Measurements from ENCODE around the gene TMEM79.
A peak's percentile ranks its signal among the peaks of the same experiment; 100 is the strongest.

Gene TMEM79

DNA sequence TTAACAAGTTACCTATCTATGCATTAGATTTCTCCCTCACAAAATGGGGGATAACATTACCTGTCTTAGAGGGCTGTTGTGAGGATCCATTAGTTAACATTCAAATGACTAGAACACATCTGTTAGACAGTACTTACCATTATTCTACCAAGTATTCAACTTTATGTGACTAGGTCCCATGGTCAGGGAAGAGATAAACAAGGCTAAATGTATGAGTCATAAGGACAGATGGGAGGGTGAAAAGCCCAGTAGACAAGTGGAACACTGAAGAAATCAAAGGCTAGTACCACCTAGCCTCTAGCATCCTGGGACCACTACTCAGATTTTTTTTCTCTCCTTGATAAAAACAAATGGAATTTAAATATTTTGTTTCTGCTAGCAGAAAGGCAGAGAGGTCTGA is 24.0 kb downstream of the TMEM79 start:
- H3K27ac ChIP-seq (ENCODE audit: low read length) = no peak overlapping the region
- no peak overlapping the region for H2AFZ ChIP-seq (ENCODE audit: low read depth, low read length)
- no peak overlapping the region for H3K9ac ChIP-seq (ENCODE audit: low read length)
- no peak for TF ChIP-seq EZH2phosphoT487 (IDR thresholded peaks at IDR 0.05; ENCODE audit: low read depth)
- TF ChIP-seq, protein P1, sequence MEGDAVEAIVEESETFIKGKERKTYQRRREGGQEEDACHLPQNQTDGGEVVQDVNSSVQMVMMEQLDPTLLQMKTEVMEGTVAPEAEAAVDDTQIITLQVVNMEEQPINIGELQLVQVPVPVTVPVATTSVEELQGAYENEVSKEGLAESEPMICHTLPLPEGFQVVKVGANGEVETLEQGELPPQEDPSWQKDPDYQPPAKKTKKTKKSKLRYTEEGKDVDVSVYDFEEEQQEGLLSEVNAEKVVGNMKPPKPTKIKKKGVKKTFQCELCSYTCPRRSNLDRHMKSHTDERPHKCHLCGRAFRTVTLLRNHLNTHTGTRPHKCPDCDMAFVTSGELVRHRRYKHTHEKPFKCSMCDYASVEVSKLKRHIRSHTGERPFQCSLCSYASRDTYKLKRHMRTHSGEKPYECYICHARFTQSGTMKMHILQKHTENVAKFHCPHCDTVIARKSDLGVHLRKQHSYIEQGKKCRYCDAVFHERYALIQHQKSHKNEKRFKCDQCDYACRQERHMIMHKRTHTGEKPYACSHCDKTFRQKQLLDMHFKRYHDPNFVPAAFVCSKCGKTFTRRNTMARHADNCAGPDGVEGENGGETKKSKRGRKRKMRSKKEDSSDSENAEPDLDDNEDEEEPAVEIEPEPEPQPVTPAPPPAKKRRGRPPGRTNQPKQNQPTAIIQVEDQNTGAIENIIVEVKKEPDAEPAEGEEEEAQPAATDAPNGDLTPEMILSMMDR (IDR thresholded peaks at IDR 0.05; ENCODE audit: low read depth, low read length) = no peak
- no peaks in the 10 kb centered on the region for H3K9me3 ChIP-seq (ENCODE audit: insufficient read depth, low read length)
- no peaks in the 10 kb centered on the region for H3K4me1 ChIP-seq (ENCODE audit: low read length)
- no peaks in the 10 kb centered on the region for H4K20me1 ChIP-seq (ENCODE audit: insufficient read depth, low read length)
- no peak overlapping the region for H3K4me3 ChIP-seq (ENCODE audit: low read length)
- H3K27me3 ChIP-seq (ENCODE audit: low read depth, low read length) = no peaks in the 10 kb centered on the region
- peaks cover 52% of the 10 kb centered on the region for H3K36me3 ChIP-seq (replicated peaks; ENCODE audit: low read depth, low read length)
- H3K4me2 ChIP-seq (ENCODE audit: low read length) = no peak overlapping the region
- H3K79me2 ChIP-seq (ENCODE audit: low read length) = no peaks in the 10 kb centered on the region

DNA sequence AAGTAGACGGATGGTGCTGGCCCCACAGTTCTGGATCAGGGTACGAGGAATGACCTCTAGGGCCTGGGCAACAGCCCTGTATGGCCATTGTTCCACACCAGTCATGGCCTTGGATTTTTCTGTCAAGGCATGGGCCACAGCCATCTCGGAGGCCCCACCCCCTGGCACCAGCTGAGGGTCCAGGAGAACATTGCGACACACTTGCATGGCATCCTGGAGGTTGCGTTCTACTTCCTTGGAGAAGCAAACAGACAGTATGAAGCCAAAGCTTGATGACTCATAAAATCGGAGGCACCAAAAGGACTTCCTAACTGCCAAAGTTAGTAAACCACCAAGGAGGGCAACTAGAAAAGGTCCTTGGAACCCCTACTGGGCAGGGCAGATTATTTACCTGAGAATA is 26.8 kb downstream of the TMEM79 start:
- Histone ChIP-seq H4K20me1 (ENCODE audit: insufficient read depth, low read length) (no peaks in the 10 kb centered on the region), H3K36me3 (replicated peaks; ENCODE audit: low read depth, low read length) (peaks cover 62% of the 10 kb centered on the region), H3K4me1 (ENCODE audit: low read length) (no peaks in the 10 kb centered on the region), H3K27me3 (ENCODE audit: low read depth, low read length) (no peaks in the 10 kb centered on the region), H3K4me3 (ENCODE audit: low read length) (no peak overlapping the region), H3K4me2 (ENCODE audit: low read length) (no peak overlapping the region), H3K9me3 (ENCODE audit: insufficient read depth, low read length) (no peaks in the 10 kb centered on the region), H2AFZ (ENCODE audit: low read depth, low read length) (no peak overlapping the region), H3K27ac (ENCODE audit: low read length) (no peak overlapping the region), H3K79me2 (ENCODE audit: low read length) (no peaks in the 10 kb centered on the region), H3K9ac (ENCODE audit: low read length) (no peak overlapping the region)
- no peak for TF ChIP-seq EZH2phosphoT487 (IDR thresholded peaks at IDR 0.05; ENCODE audit: low read depth)
- TF ChIP-seq, protein P1 (IDR thresholded peaks at IDR 0.05; ENCODE audit: low read depth, low read length) = no peak

DNA sequence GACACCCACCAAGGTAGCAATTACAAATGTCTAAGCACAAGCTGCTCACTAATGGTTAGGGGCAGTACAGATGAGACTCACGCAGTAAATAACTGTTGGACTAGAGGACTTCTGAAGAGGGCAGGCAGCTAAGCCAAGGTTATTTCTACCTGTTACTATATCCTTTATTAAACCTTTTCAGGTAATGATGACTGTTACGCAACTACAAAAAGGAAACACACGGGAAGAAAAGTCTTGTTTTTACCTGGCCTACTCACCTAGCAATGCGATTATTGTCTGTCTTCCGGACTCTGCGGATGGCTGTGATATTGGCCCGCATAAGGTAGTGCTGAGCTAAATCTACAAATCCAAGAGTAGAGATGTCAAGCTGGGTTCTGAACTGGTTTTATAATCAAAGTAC is 32.8 kb downstream of the TMEM79 start:
- H4K20me1 ChIP-seq (ENCODE audit: insufficient read depth, low read length) = no peaks in the 10 kb centered on the region
- no peaks in the 10 kb centered on the region for H3K79me2 ChIP-seq (ENCODE audit: low read length)
- no peaks in the 10 kb centered on the region for H3K4me1 ChIP-seq (ENCODE audit: low read length)
- TF ChIP-seq, protein P1 (IDR thresholded peaks at IDR 0.05; ENCODE audit: low read depth, low read length) = no peak
- no peak for TF ChIP-seq EZH2phosphoT487 (IDR thresholded peaks at IDR 0.05; ENCODE audit: low read depth)
- no peak overlapping the region for H3K9ac ChIP-seq (ENCODE audit: low read length)
- peaks cover 80% of the 10 kb centered on the region for H3K36me3 ChIP-seq (replicated peaks; ENCODE audit: low read depth, low read length)
- no peak overlapping the region for H2AFZ ChIP-seq (ENCODE audit: low read depth, low read length)
- H3K27ac ChIP-seq (ENCODE audit: low read length) = no peak overlapping the region
- H3K27me3 ChIP-seq (ENCODE audit: low read depth, low read length) = no peaks in the 10 kb centered on the region
- H3K9me3 ChIP-seq (ENCODE audit: insufficient read depth, low read length) = no peaks in the 10 kb centered on the region
- no peak overlapping the region for H3K4me3 ChIP-seq (ENCODE audit: low read length)
- H3K4me2 ChIP-seq (ENCODE audit: low read length) = no peak overlapping the region

DNA sequence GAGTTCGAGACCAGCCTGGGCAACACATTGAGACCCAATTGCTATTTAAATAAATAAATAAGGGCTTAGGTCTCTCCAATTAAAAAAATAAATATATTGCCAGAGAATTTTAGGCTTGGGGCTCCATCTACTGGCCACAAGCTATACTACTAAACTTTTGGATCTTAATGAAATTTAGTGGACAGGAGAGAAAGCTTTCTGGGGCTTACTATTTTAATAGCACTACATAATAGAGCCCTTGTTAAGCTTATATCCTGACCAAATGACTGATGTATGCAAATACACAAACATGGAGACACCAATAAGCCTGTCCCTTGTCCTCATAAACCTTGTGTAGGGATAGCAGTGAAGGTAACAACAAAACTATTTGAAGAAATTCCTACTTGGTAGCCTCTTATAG is 35.5 kb downstream of the TMEM79 start:
- no peak overlapping the region for H3K27ac ChIP-seq (ENCODE audit: low read length)
- TF ChIP-seq, protein P1 (IDR thresholded peaks at IDR 0.05; ENCODE audit: low read depth, low read length) = peak; percentile 69
- no peak for TF ChIP-seq EZH2phosphoT487 (IDR thresholded peaks at IDR 0.05; ENCODE audit: low read depth)
- H3K27me3 ChIP-seq (ENCODE audit: low read depth, low read length) = no peaks in the 10 kb centered on the region
- H3K79me2 ChIP-seq (ENCODE audit: low read length) = no peaks in the 10 kb centered on the region
- no peak overlapping the region for H2AFZ ChIP-seq (ENCODE audit: low read depth, low read length)
- H3K36me3 ChIP-seq (replicated peaks; ENCODE audit: low read depth, low read length) = peaks cover 71% of the 10 kb centered on the region
- no peaks in the 10 kb centered on the region for H4K20me1 ChIP-seq (ENCODE audit: insufficient read depth, low read length)
- no peaks in the 10 kb centered on the region for H3K4me1 ChIP-seq (ENCODE audit: low read length)
- H3K4me2 ChIP-seq (ENCODE audit: low read length) = no peak overlapping the region
- no peak overlapping the region for H3K9ac ChIP-seq (ENCODE audit: low read length)
- H3K4me3 ChIP-seq (ENCODE audit: low read length) = no peak overlapping the region
- H3K9me3 ChIP-seq (ENCODE audit: insufficient read depth, low read length) = no peaks in the 10 kb centered on the region

Data from OCI-LY3 (cell line).